T-helper 1 cell (primary cell): ENCODE measurements around the gene CCDC73.

Source experiments
- DNase-seq, 5 donors: peaks; one replicate each; pipeline ENCODE4 v3.0.0-alpha.2; 2012 to 2020

Gene CCDC73

GRCh38 chr11:32583459-32584271 is 210.8 kb downstream of the CCDC73 start, which contains the start of gene EIF3M:
TSS of gene EIF3M (plus strand) at chr11:32583831. CDS start at chr11:32583888, 57 bp downstream.
- peak; percentile 92 to 98 (median 93) for DNase-seq

GRCh38 chr11:32581556-32581955 is 212.9 kb downstream of the CCDC73 start:
- no peak for DNase-seq

GRCh38 chr11:32580967-32581366 is 213.5 kb downstream of the CCDC73 start:
- no peak for DNase-seq

- no peak for DNase-seq
Observed at GRCh38 chr11:32576456-32576855, 218.0 kb downstream of the CCDC73 start.

GRCh38 chr11:32575070-32575469 is 219.4 kb downstream of the CCDC73 start:
- DNase-seq, result no peak

- no peak for DNase-seq
Observed at GRCh38 chr11:32574421-32574820, 220.0 kb downstream of the CCDC73 start.

GRCh38 chr11:32573228-32573627 is 221.2 kb downstream of the CCDC73 start:
- no peak for DNase-seq

- no peak for DNase-seq
Observed at GRCh38 chr11:32571039-32571438, 223.4 kb downstream of the CCDC73 start.

GRCh38 chr11:32569313-32569881 is 225.1 kb downstream of the CCDC73 start:
- DNase-seq, result no peak

- no peak for DNase-seq
Observed at GRCh38 chr11:32567154-32567553, 227.3 kb downstream of the CCDC73 start.

GRCh38 chr11:32566517-32566916 is 227.9 kb downstream of the CCDC73 start:
- peak in 1 of 5 donors; percentile 11 for DNase-seq

GRCh38 chr11:32563600-32563959 is 230.9 kb downstream of the CCDC73 start:
- no peak for DNase-seq

- no peak for DNase-seq
Observed at GRCh38 chr11:32562839-32563599, 231.4 kb downstream of the CCDC73 start.

- no peak for DNase-seq
Observed at GRCh38 chr11:32561835-32562234, 232.6 kb downstream of the CCDC73 start.

GRCh38 chr11:32555895-32556294 is 238.6 kb downstream of the CCDC73 start:
- DNase-seq, result no peak

GRCh38 chr11:32555091-32555490 is 239.4 kb downstream of the CCDC73 start:
- no peak for DNase-seq
